ENCODE measurements around the gene SLC46A2.
A peak's percentile ranks its signal among the peaks of the same experiment; 100 is the strongest.

SLC46A2 gene

GRCh38 chr9:112849363-112849922 is 41.2 kb downstream of the SLC46A2 start:
- no peak for DNase-seq (ENCODE audit: low read depth in 1 of 2, low spot score in 1 of 2)
- in situ Hi-C loops (cut with HindIII; ENCODE audit: low pct_unique_long_range_greater_than_20kb, low sequenced_read_pairs): no loop called here
- TF ChIP-seq JUND (IDR thresholded peaks at IDR 0.05; ENCODE audit: low read depth): no peak

GRCh38 chr9:112848316-112849151 is 42.1 kb downstream of the SLC46A2 start:
- in situ Hi-C loops (cut with HindIII; ENCODE audit: low pct_unique_long_range_greater_than_20kb, low sequenced_read_pairs): no loop called here
- TF ChIP-seq JUND (IDR thresholded peaks at IDR 0.05; ENCODE audit: low read depth): no peak

GRCh38 chr9:112846528-112847488 is 43.9 kb downstream of the SLC46A2 start:
- no peak for DNase-seq (ENCODE audit: low read depth in 1 of 2, low spot score in 1 of 2)
- in situ Hi-C loops (cut with HindIII; ENCODE audit: low pct_unique_long_range_greater_than_20kb, low sequenced_read_pairs): no loop called here

More at GRCh38 chr9:112848316-112849151, 42.1 kb downstream of the SLC46A2 start:
- no peak for DNase-seq (ENCODE audit: low read depth in 1 of 2, low spot score in 1 of 2)

GRCh38 chr9:112844771-112845542 is 45.7 kb downstream of the SLC46A2 start:
- DNase-seq (ENCODE audit: low read depth in 1 of 2, low spot score in 1 of 2): peak; percentile 78 to 83
- in situ Hi-C loops (cut with HindIII; ENCODE audit: low pct_unique_long_range_greater_than_20kb, low sequenced_read_pairs): no loop called here
- TF ChIP-seq JUND (IDR thresholded peaks at IDR 0.05; ENCODE audit: low read depth): no peak

More at GRCh38 chr9:112846528-112847488, 43.9 kb downstream of the SLC46A2 start:
- no peak for TF ChIP-seq JUND (IDR thresholded peaks at IDR 0.05; ENCODE audit: low read depth)

GRCh38 chr9:112842555-112842954 is 48.1 kb downstream of the SLC46A2 start:
- in situ Hi-C loops (cut with HindIII; ENCODE audit: low pct_unique_long_range_greater_than_20kb, low sequenced_read_pairs): no loop called here
- no peak for DNase-seq (ENCODE audit: low read depth in 1 of 2, low spot score in 1 of 2)
- no peak for TF ChIP-seq JUND (IDR thresholded peaks at IDR 0.05; ENCODE audit: low read depth)

GRCh38 chr9:112841261-112841660 is 49.4 kb downstream of the SLC46A2 start:
- DNase-seq (ENCODE audit: low read depth in 1 of 2, low spot score in 1 of 2): peak in 1 of 2 experiments; percentile 65
- TF ChIP-seq JUND (IDR thresholded peaks at IDR 0.05; ENCODE audit: low read depth): no peak
- in situ Hi-C loops (cut with HindIII; ENCODE audit: low pct_unique_long_range_greater_than_20kb, low sequenced_read_pairs): no loop called here

- TF ChIP-seq JUND (IDR thresholded peaks at IDR 0.05; ENCODE audit: low read depth): no peak
- DNase-seq (ENCODE audit: low read depth in 1 of 2, low spot score in 1 of 2): no peak
- in situ Hi-C loops (cut with HindIII; ENCODE audit: low pct_unique_long_range_greater_than_20kb, low sequenced_read_pairs): no loop called here
These were observed 51.3 kb downstream of the SLC46A2 start for GRCh38 chr9:112839331-112839730.

GRCh38 chr9:112838342-112838741 is 52.3 kb downstream of the SLC46A2 start:
- DNase-seq (ENCODE audit: low read depth in 1 of 2, low spot score in 1 of 2): no peak
- in situ Hi-C loops (cut with HindIII; ENCODE audit: low pct_unique_long_range_greater_than_20kb, low sequenced_read_pairs): no loop called here
- no peak for TF ChIP-seq JUND (IDR thresholded peaks at IDR 0.05; ENCODE audit: low read depth)

- TF ChIP-seq JUND (IDR thresholded peaks at IDR 0.05; ENCODE audit: low read depth): no peak
- peak in 1 of 2 experiments; percentile 31 for DNase-seq (ENCODE audit: low read depth in 1 of 2, low spot score in 1 of 2)
- in situ Hi-C loops (cut with HindIII; ENCODE audit: low pct_unique_long_range_greater_than_20kb, low sequenced_read_pairs): no loop called here
These were observed 54.3 kb downstream of the SLC46A2 start for GRCh38 chr9:112836394-112836793.

- in situ Hi-C loops (cut with HindIII; ENCODE audit: low pct_unique_long_range_greater_than_20kb, low sequenced_read_pairs): no loop called here
These were observed 57.6 kb downstream of the SLC46A2 start for GRCh38 chr9:112833081-112833480.

GRCh38 chr9:112831969-112832368 is 58.7 kb downstream of the SLC46A2 start:
- no peak for TF ChIP-seq JUND (IDR thresholded peaks at IDR 0.05; ENCODE audit: low read depth)
- in situ Hi-C loops (cut with HindIII; ENCODE audit: low pct_unique_long_range_greater_than_20kb, low sequenced_read_pairs): no loop called here
- DNase-seq (ENCODE audit: low read depth in 1 of 2, low spot score in 1 of 2): peak in 1 of 2 experiments; percentile 49

More at GRCh38 chr9:112833081-112833480, 57.6 kb downstream of the SLC46A2 start:
- TF ChIP-seq JUND (IDR thresholded peaks at IDR 0.05; ENCODE audit: low read depth): no peak
- DNase-seq (ENCODE audit: low read depth in 1 of 2, low spot score in 1 of 2): no peak

Measured in T47D (cell line).